ENCODE measurements around the gene NUP107.

Gene NUP107

DNA sequence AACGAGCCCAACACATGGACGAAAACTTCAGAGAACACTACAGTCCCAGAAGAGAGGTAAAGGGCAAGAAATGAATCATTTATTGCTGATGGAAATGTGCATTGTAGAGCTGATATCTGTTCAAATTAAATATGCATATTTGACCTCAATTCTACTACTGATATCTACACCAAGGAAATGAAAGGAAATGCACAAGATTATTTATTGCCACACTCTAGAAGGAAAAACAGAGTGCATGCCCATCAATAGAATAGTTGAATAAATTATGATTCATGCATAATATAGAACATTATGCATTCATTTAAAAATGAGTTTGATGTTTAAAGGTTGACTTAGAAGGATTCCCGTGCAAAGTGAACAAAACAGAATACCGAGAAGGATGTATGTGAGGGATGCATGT lies 15.6 kb upstream of the NUP107 start:
- Histone ChIP-seq H3K9ac (ENCODE audit: low read length) (no peak overlapping the region), H2AFZ (ENCODE audit: low read depth, low read length, severe bottlenecking) (no peak overlapping the region), H3K9me2 (replicated peaks; ENCODE audit: insufficient read depth, low read length) (no peaks in the 10 kb centered on the region), H3K27me3 (ENCODE audit: low read length) (no peaks in the 10 kb centered on the region), H3K4me2 (ENCODE audit: low read depth, low read length, poor library complexity, severe bottlenecking) (no peak overlapping the region), H3K4me3 (ENCODE audit: insufficient read depth, low read length, poor library complexity, severe bottlenecking) (no peak overlapping the region), H3K27ac (ENCODE audit: low read depth, low read length) (no peak overlapping the region), H3K36me3 (ENCODE audit: low read length) (no peaks in the 10 kb centered on the region), H3K9me3 (ENCODE audit: insufficient read depth, low read length) (no peaks in the 10 kb centered on the region), H4K20me1 (ENCODE audit: low read depth, low read length) (no peaks in the 10 kb centered on the region), H3K79me2 (ENCODE audit: insufficient read depth, low read length) (no peaks in the 10 kb centered on the region), H3F3A (ENCODE audit: insufficient read depth) (peaks cover 1% of the 10 kb centered on the region; the same call in 1 of the 2 replicates)
- no peak for TF ChIP-seq EZH2phosphoT487 (conservative IDR thresholded peaks at IDR 0.05; ENCODE audit: low read length)
- TF ChIP-seq CTCF (IDR thresholded peaks at IDR 0.05; ENCODE audit: insufficient read depth, low read length, poor library complexity, severe bottlenecking): no peak

- H3K9me2 ChIP-seq (replicated peaks; ENCODE audit: insufficient read depth, low read length): no peaks in the 10 kb centered on the region
- TF ChIP-seq CTCF (IDR thresholded peaks at IDR 0.05; ENCODE audit: insufficient read depth, low read length, poor library complexity, severe bottlenecking) (no peak), EZH2phosphoT487 (conservative IDR thresholded peaks at IDR 0.05; ENCODE audit: low read length) (no peak)
- no peak overlapping the region for H3K27ac ChIP-seq (ENCODE audit: low read depth, low read length)
- no peaks in the 10 kb centered on the region for H3K36me3 ChIP-seq (ENCODE audit: low read length)
- no peaks in the 10 kb centered on the region for H3K9me3 ChIP-seq (ENCODE audit: insufficient read depth, low read length)
- no peaks in the 10 kb centered on the region for H3K27me3 ChIP-seq (ENCODE audit: low read length)
- H3K79me2 ChIP-seq (ENCODE audit: insufficient read depth, low read length): no peaks in the 10 kb centered on the region
- no peaks in the 10 kb centered on the region for H4K20me1 ChIP-seq (ENCODE audit: low read depth, low read length)
- no peak overlapping the region for H2AFZ ChIP-seq (ENCODE audit: low read depth, low read length, severe bottlenecking)
- H3K4me3 ChIP-seq (ENCODE audit: insufficient read depth, low read length, poor library complexity, severe bottlenecking): no peak overlapping the region
- H3K4me2 ChIP-seq (ENCODE audit: low read depth, low read length, poor library complexity, severe bottlenecking): no peak overlapping the region
- H3K9ac ChIP-seq (ENCODE audit: low read length): no peak overlapping the region
- no peaks in the 10 kb centered on the region; the same call in 1 of the 2 replicates for H3F3A ChIP-seq (ENCODE audit: insufficient read depth)
Observed at GRCh38 chr12:68673788-68674187, 13.0 kb upstream of the NUP107 start.

- Histone ChIP-seq H3F3A (ENCODE audit: insufficient read depth) (no peaks in the 10 kb centered on the region; the same call in 1 of the 2 replicates), H3K9me2 (replicated peaks; ENCODE audit: insufficient read depth, low read length) (no peaks in the 10 kb centered on the region), H3K9ac (ENCODE audit: low read length) (no peak overlapping the region), H3K9me3 (ENCODE audit: insufficient read depth, low read length) (no peaks in the 10 kb centered on the region), H3K36me3 (ENCODE audit: low read length) (no peaks in the 10 kb centered on the region), H3K4me2 (ENCODE audit: low read depth, low read length, poor library complexity, severe bottlenecking) (no peak overlapping the region), H3K79me2 (ENCODE audit: insufficient read depth, low read length) (no peaks in the 10 kb centered on the region), H3K27ac (ENCODE audit: low read depth, low read length) (no peak overlapping the region), H3K27me3 (ENCODE audit: low read length) (no peaks in the 10 kb centered on the region), H4K20me1 (ENCODE audit: low read depth, low read length) (no peaks in the 10 kb centered on the region), H2AFZ (ENCODE audit: low read depth, low read length, severe bottlenecking) (no peak overlapping the region), H3K4me3 (ENCODE audit: insufficient read depth, low read length, poor library complexity, severe bottlenecking) (no peak overlapping the region)
- TF ChIP-seq CTCF (IDR thresholded peaks at IDR 0.05; ENCODE audit: insufficient read depth, low read length, poor library complexity, severe bottlenecking) (no peak), EZH2phosphoT487 (conservative IDR thresholded peaks at IDR 0.05; ENCODE audit: low read length) (no peak)
Observed at GRCh38 chr12:68674376-68674775, 12.4 kb upstream of the NUP107 start.
